GM19240 (cell line): ENCODE data around the gene DLGAP4.
"Not testable (repeated sequence)": the region's sequence is repeated elsewhere in the genome, so short reads cannot be mapped to it uniquely, and the experiment has no call there.

ENCODE experiments used
- DNase-seq: peaks from one replicate; pipeline ENCODE4 v3.0.0; 2011; ENCODE audit warnings: low spot score; ENCODE audit not compliant: insufficient read length

The DLGAP4 gene

DNA sequence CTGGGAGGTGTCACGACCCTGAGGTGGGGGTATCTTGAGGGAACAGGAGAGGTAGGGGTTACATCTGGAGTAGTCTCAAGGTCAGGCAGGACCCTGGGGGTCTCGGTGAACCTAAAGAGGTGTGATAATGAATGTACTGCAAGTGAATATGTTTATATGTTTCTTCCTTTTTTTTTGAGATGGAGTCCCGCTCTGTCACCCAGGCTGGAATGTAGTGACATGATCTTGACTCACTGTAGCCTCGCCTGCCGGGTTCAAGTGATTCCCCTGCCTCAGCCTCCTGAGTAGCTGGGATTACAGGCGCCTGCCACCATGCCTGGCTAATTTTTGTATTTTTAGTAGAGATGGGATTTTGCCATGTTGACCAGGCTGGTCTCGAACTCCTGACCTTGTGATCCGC lies 168.9 kb downstream of the DLGAP4 start:
- DNase-seq, result not testable (repeated sequence)

DNA sequence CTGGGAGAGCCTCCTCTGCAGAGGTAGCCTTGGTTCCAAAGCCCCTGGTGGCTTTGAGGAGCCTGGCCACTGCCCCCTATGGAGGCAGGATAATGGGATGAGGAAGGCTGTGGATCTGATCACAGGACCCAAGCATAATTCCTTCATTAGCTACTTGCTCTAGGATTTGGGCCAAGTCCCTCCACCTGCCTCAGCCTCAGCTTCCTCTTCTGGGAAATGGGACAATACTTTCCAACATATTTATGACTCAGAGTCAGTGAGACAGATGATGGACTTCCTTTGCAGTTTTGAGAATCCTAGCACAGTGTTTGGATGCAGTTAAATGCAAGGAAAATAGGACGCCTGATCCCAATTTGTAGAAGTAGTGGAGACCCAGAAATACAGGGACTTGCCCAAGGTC lies 171.3 kb downstream of the DLGAP4 start:
- DNase-seq, result no peak

DNA sequence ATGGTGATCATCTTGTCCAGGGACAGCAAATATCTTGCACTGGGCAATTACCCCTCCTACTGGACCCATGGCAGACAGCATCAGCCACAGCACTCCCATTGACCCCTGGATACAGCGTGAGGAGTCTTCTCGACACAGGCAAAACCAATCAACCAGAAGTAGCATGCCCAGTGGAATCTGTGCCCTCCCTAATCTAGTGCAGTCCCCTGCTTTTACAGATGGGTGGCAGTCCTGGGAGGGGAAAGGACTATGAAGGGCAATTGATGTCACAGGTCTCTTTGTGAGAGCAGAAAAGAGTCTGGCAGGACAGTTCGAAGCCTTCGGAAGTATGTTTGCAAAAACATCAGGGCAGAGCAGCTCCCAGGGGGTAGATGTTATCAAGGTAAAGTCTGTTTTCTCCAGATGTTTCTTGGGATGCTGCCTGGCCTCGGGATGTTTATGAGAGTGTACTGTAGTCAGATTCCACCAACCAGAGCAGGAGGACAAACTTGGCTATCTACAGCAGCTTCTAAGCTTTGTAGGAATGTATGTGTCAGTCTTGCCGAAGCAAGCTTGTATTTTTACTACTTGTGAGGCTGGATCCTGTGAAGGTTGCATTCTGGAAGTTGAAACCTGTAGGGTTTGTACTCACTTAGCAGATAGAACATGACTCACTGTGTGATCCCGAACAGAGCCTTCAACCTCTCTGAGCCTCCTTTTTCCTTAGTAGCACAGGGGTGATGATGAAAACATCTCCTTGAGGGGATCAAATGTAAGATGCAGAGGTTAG lies 172.2 kb downstream of the DLGAP4 start:
- no peak for DNase-seq

DNA sequence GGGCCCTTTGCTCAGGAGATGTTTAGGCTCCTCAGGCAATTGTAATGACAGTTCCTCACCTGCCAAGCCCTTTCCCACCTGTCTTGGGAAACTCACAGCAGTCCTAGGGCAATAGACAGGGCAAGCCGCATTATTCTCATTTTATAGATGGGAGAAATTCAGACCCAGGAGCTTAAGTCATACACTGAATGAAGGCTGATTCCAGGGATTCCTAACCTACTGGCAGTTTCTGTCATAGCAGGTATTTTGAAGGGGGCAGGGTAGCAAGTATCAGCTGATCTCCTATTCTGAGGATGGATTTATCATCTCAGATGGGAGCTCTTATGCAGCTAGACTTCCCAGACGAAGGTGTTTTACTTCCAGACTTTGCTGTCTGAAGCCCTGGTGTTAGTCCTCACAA lies 173.8 kb downstream of the DLGAP4 start:
- no peak for DNase-seq

DNA sequence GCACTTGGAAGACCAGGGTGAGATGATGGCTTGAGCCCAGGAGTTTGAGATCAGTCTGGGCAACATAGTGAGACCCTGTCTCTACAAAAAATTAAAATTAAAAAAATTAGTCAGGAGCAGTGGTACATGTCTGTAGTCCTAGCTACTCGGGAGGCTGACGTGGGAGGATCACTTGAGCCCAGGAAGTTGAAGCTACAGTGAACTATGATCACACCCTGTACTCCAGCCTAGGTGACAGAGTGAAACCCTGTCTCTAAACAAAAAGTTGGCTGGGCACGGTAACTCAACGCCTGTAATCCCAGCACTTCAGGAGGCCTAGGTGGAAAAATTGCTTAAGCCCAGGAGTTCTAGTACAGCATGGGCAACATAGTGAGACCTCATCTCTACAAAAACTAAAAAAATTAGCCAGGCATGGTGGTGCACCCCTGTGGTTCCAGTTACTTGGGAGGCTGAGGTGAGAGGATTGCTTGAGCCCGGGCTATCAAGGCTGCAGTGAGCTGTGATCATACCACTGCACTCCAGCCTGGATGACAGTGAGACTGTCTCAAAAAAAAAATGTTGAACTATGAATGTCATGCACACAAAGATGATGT lies 174.4 kb downstream of the DLGAP4 start:
- no peak for DNase-seq

DNA sequence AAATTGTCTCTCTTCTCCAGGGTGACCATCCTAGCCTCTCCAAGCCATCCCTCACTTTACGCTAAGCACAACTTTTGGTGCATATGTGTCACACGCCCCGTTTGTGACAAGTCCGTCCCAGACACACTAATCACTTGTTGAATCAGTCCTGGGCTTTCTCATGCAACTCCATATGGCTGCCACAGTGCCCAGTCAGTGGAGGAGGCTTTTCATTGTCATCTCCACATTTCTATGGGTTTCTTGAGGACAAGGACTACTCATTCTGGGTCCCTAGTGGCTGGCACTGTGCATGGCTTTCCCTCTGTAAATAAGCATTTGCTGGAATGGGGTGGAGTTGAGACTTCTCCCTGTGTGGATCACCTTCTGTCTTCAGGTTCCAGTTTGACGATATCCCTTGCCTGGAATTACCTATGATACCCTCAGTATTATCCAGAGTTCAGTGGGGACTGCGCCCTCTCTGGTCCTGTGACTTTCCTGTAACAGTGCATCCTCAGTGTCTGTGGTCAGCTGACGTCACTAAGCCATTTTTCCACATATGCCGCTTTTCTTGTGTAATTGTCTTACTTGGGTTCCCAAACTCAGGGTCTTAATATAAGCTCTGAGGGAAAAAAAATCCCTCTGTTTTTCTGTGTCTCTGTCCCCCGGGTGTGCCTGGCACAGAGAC lies 175.4 kb downstream of the DLGAP4 start:
- DNase-seq, result no peak

DNA sequence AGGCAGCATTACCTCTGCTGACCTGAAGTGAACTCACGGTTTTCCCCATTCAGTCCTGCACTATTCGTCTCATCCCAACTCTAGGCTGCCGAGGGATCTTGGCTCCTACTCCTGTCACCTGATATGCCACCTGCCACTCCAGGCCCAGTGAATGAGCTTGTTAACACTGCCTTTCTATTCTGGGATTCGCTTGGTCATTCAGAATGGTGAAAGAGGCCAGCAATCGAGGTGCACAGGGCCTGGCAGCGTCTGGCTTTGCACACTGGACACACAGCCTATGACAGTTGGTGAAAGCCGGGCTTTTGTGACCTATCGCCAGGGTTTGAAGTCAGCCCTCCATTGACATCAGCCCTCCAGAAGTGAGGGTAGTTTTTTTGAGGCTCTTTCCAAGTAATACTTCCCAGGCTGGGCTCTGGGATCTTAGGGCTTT lies 175.9 kb downstream of the DLGAP4 start:
- DNase-seq, result no peak

DNA sequence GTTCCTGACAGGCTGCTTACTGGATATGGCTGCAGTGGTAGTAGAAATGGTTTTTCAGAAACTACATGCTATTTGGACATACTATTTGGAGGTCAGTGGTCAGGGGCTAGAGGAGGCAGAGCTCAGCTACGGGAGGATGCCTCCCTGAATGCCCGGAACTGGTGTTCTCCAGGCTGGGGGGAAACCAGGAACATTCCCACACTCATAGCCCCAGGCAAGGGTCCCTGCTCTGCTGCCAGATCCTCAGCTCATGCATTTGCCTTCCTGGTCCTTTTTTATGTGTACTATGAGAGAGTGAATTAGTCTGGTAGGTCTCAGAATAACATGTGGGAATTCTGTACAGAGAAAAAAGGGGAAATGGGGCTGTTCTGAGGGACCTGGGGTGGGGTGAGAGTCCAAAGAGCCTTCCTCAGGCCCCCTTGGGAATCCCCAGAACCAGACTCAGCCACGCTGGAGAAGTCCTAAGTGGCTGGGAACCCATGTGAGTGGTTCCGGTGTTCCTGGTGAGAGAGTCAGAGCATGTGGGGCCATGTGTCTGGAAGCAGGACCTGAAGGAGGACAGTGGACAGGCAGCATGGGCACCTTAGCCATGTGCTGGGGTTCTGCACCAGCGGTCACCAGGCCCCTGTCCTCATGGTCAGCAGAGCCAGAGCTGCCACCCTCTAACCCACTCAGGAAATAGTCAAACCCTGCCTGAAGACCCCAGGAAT lies 177.2 kb downstream of the DLGAP4 start:
- DNase-seq, result no peak

DNA sequence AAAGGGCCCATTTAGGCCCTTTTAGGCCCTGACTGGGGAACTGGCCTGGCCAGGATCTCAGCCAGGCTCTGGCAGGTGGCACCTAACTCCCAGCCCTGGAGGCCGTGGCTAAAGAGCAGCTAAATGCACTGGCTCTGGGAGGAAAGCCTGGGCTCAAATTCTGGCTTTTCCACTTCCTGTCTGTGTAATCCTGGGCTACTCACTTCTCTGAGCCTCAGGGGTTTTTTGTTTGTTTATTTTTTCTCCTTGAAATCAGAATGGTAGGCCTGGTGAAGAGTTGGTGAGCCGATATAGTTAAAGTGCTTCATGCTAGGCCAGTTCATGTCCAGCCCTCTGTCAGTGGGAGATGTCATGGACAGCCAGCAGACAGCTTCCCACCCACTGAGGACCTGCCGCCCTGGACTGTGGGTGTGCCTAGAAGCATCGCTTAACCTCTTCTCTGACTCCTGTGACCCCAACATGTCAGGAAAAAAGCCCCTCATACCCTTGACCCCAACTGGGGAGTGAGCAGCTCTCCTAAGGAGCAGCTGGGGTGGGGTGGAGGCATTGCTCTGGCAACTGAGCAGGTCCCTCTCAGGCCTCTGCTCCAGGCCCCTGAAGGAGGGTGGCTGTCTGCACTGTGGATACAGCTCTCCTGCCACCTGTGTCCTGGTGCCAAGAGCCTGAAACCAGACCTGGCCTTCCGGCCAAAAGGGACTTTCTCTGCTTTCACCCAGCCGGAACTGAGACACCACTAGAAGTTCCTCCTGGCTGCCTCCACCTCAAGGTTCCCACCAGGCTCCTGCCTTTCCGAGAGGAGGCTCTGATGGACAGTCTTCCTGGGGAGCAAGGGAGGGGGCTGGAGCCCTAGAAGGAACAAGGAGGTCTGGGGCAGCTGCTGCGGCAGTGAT lies 178.0 kb downstream of the DLGAP4 start:
- DNase-seq, result no peak

DNA sequence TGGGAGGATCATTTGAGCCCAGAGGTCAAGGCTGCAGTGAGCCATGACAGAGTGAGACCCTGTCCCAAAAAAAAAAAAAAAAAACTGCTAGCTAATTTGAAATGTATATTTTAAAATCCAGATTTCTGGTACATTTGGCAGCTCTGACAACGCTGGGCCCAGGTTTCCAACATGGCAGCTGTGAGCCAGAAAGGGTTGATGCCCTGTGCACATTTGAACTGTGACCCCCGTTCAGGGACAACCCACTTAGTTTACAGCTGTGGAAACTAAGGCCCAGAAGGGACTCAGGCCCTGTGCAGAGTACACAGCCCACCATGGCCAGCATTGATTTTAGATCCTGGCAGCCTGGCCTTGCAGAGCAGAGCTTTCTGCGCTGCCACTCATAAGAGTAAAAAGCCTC lies 179.1 kb downstream of the DLGAP4 start:
- DNase-seq, result no peak

DNA sequence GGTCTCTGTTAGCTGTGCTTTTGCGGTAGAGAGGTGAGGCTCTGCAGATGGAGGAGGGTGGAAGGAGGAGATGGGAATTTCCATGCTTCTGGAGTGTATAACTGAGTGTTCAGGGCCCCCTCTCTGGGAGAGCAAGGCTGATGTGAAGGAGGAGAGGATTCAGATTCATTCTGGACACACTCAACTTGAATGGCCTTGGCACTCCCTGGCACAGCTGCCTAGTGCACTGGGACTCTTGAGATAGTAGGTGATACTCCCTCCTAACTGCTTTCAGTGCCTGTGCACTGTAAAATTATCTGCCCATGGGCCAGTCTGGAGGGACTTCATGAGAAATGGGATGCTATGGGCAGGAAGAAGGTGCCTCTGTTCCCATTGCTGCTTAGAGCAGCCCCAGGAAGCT lies 180.9 kb downstream of the DLGAP4 start:
- DNase-seq, result no peak

DNA sequence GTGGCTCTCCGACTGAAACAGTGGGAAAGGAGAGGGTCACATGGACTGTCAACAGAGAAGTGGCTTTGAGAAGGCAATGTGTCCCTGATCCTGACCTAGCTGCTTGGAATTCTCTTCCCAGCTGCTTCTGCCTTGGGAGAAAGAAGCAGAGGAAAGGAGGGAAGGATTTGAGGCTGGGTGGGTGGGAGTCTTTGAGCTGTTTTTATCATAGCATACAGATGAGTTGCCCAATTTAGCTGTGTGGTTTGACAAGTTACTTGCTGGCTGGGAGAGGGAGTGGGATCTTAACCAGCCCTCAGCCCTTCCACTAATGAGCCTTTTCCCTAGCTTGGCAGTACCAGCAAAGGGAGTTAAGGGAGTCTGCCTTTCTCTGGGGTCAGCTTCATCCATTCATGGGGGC lies 184.1 kb downstream of the DLGAP4 start:
- no peak for DNase-seq

DNA sequence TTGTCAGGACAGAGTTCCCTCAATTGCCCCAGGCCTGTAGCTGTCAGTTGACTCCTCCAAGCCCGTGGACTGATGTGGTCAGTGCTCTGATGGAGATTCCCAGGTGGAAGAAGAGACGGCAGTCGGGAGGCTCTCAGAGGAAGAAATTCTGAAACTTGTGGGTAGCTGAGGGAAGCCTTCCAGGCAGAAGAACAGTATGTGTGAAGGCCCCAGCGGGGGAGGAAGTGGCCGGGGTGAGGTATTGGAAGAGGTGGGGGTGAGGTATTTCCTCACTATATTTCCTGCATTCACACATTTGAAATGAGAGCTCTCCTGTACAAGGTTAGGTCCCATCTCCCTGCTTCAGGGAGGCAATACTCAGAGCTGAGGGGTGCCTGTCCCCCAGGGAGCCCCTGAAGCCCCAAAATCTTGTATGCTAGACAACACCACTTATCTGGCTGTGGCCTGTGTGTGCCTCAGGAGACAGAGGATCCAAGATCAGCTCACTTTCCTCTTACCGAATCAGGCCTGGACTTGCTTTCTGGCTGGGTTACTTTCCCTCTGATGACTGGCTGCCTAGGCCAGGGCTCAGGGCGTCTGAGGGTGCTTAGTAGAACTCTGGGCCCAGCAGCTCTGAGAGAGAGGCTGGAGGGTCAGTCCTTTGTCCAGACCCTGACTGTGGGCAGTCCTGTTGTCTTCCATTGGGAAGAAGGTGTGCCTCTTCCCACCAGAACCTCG lies 185.9 kb downstream of the DLGAP4 start:
- DNase-seq, result peak; percentile 49

DNA sequence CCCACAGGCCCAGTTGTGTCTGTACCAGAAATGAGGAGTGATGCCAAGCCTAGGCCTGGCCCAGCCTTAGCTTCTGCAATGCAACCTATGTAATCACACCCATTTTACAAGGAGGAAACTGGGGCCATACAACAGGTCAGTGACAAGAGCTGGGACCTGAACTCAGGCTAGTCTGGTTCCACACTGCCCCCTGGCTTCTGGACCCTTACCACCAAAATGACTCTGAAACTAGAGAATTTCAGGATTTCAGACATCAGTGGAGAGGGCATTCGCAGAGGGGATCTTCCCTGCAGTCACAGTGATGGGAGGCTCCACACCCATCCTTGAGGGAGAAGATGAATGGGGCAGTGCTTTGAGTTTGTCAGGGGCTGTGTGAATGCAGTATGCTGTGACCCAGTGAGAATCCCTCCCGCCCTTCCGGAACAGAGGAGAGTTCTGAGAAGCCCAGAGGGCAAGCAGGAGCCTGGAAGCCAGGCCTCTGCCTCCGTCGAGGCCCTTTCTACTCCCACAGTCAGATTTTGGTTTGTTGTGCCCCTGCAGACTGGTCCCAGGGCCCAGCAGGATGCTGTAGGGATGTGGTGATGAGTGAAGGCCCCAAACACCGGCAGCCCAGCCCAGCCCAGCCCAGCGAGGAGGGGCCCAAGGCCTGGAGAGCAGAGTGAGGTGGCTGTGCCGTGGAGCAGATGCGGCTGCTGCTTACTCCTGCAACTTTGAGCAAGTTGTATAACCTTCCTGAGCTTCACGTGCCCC lies 187.1 kb downstream of the DLGAP4 start:
- no peak for DNase-seq

DNA sequence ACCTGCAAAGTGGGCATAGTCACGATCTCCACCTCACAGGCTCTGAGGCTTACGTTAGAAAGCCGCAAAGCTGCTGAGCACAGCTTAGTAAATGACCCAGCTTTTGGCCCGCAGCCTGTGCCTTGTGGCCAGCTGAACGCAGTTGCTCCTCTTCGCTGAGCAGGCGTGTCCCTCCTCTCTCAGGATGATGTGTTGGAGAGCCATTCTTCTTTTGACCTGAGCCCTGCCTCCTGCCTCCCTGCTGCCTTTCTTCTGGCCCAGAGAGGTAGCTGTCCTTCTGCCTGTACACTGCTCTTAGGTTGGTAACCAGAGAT lies 187.6 kb downstream of the DLGAP4 start:
- no peak for DNase-seq

DNA sequence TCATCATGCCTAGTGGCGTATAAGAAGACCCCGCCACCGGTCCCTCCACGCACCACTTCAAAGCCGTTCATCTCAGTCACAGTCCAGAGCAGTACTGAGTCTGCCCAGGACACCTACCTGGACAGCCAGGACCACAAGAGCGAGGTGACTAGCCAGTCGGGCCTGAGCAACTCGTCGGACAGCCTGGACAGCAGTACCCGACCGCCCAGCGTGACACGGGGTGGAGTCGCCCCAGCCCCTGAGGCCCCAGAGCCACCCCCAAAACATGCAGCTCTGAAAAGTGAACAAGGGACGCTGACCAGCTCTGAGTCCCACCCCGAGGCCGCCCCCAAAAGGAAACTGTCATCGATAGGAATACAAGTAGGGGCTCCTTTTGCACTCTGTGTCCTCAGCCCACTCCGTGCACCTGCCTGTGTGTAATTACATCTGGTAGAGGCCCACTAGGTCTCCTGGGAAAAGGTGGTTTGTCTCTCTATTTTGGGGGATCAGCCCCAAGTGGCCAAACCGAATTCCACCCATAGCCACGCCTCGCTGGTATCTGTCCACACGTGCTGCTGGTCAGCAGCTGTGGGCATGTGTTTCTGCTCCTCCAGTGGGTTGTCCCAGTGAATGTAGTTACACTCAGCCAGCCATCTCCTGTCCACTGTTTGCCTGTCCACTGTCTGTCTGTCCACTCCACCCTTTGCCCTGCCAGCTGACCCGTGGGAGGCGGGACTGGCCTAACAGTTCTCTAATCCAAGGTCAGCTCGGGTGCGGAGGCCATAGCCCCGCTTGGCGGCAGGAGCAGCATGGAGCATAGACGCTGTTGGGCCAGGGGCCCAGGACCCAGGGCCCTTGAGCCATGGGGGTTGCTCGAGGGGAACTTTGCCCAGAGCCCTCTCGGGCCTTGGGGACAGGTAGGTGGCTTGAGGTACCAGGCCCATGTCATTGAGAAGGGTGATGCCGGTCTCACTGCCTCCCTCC lies 190.8 kb downstream of the DLGAP4 start:
- no peak for DNase-seq

DNA sequence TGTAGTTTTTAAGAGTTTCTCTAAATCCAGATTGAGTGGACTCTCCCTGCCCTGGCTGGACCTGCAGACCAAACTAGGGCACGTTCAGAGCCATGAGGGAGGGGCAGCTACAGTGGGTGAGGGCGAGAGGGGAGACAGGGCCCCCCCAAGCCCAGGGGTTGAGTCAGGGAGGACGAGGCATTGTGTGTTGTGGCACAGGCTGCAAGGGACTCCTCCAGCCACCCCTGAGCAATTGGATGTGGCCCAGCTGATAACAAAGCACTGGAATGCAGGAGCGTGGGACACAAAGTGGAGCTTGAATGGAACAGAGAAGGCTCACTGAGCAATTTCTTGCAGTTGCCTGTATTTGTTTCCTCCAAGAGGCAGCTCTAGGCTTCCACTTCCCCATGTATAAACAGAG lies 191.7 kb downstream of the DLGAP4 start:
- no peak for DNase-seq

DNA sequence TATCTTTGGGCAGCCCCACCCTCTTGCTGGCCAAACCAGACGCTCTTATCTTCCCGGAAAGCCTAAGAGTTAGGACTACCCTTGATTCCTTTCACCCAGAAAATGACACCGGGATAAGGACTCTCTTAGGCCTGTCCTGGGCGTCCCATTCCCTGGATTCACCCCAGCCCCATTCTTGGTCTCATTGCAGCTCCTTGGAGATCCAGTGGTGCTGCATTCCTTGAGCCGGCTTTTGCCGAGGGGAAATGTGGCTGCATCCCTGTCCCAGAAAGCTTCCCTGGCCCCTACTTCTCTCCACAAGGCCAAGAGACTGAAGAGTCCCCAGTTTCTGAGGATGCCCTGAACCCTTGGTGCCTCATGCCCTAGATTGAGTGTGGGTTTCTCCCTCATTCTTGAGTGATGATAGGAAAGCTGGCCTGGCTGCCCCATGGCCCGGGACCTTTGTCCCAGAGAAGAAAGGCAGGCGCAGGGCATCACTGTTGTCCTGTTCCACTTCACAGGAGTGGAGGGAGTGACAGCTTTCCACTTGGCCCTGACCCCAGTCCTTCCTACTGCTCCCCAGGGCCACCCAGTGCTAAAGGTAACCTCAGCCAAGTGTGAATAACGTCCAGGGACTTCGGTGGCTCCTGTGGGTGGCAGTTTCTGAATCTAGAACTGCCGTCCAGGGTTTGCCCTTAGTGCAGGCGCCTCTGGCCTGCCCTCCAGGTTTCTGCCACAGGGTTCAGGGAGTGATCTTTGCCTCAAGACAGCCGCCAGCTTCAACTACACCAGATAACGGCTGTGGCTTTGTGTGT lies 192.4 kb downstream of the DLGAP4 start:
- no peak for DNase-seq
